GM12872 (cell line): ENCODE results near the gene CLEC2D.

ENCODE experiments used
- TF ChIP-seq, protein P1 (sequence below): IDR thresholded peaks from 3 replicates; pipeline ENCODE4 v1.5.1; 2011; ENCODE audit warnings: low read depth, mild to moderate bottlenecking, low read length, moderate library complexity; ENCODE audit not compliant: insufficient read depth

The CLEC2D gene

DNA sequence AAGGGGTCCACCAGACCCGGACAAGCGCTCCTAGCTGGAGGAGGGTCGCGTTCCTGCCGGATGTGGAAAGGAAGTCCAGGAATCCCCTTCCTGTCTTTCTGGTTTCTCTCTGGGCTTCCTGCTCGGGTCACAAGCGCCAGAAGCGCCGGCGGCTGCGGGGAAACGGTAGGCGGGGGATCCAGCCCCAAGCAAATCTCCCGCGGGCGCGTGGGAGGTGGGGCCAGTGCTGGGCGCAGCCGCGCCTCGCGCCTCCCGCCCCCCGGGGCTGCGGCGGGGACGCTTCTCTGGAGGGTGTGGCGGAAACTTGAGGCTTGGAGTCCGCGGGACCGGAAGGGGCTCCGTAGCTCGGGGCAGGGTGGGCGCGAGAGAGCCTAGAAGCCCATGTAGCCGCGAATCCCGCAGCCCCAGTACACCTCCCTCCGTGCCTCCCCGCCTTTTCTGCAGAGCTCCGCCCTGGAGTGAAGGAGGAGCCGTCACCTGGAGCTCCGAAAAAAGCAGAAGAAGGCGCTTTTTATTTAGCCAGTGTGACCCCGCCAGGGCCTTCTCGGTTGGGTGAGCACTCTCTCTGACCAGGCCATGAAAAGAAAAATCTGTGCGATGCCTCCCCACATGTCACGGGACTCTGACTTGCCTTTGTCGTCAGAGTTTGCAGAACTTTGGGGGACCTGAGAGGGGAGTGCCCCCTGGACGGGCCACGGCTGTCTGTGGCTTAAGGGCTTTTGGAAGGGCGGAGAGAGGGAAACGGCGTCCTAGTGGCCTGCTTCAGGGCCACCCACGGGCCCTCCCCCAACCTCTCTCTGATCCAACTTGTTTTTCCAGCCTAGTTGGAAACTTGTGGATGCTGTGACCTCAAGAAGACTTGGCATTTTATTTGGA is 21.4 kb upstream of the CLEC2D start:
- TF ChIP-seq, protein P1, sequence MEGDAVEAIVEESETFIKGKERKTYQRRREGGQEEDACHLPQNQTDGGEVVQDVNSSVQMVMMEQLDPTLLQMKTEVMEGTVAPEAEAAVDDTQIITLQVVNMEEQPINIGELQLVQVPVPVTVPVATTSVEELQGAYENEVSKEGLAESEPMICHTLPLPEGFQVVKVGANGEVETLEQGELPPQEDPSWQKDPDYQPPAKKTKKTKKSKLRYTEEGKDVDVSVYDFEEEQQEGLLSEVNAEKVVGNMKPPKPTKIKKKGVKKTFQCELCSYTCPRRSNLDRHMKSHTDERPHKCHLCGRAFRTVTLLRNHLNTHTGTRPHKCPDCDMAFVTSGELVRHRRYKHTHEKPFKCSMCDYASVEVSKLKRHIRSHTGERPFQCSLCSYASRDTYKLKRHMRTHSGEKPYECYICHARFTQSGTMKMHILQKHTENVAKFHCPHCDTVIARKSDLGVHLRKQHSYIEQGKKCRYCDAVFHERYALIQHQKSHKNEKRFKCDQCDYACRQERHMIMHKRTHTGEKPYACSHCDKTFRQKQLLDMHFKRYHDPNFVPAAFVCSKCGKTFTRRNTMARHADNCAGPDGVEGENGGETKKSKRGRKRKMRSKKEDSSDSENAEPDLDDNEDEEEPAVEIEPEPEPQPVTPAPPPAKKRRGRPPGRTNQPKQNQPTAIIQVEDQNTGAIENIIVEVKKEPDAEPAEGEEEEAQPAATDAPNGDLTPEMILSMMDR: no peak

DNA sequence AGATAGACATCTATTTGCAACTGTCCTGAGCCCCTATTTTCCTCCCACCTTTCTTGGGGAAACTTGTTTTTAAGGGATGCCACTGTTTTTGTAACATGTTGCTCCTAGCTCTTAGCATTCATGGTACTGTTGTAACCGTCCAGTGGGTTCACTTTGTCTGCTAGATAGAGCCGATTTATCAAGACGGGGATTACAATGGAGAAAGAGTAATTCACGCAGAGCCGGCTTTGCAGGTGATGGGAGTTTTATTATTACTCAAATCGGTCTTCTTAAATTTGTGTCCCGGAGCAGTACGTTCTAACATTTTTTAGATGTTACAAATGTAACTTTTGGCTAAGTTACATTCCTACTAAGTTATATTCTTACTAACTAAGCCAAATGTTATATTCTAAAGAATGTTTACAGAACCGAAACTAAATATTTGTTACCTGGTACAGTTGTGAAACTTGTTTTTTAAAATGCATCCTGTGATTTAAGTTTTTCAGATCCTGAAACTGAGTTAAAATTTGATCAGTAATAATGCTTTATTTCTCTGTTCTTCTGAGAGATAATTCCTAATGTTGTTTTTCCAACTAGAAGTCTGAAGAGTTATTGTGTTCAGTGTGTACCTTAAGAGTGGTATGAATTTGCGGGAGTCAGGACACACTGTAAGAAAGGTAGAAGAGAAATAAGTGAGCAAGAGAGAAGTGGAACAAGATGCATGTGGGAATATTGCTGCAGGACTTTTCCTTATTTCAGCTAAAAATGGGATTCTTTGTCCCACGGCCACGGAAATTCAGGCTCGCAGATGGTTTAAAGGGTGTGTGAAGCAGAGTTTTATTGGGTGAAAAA is 20.6 kb upstream of the CLEC2D start:
- TF ChIP-seq, protein P1: no peak

DNA sequence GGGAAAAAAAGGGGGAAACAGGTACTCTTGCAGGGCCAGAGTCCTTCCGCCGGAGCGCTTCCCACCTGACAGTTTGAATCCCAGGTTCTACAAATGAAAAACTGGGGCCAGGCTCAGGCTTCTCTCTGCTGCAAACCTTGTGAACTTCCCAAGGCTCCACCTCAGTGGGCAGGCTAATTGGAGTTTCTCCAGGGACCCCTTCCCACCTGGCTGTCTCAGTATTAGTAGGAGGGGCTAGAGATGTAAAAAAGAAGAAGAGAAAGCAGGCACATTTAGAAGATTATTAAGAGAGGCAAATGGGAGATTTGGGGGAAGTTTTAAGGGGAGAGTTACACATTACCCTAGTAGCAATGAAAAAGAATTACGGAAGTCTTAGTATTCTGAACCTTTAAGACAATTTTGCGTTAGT is 20.0 kb upstream of the CLEC2D start:
- TF ChIP-seq, protein P1: no peak

DNA sequence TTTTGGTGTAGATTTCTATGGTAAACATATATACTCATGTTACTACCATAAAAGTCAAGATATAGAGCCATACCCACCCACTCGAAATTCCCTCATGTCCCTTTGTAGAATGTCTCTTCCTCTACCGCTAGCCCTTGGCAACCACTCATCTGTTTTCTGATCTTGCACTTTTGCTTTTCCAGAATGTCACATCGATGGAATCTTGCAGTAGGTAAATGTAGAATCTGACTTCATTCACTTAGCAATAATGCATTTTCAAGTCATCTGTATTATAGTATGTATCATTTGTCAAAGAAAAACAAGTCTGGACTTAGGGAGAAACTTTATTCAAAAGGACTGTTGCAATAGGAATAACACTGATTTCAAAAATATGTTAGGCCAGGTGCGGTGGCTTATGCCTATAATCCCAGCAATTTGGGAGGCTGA is 19.3 kb upstream of the CLEC2D start:
- TF ChIP-seq, protein P1: no peak

DNA sequence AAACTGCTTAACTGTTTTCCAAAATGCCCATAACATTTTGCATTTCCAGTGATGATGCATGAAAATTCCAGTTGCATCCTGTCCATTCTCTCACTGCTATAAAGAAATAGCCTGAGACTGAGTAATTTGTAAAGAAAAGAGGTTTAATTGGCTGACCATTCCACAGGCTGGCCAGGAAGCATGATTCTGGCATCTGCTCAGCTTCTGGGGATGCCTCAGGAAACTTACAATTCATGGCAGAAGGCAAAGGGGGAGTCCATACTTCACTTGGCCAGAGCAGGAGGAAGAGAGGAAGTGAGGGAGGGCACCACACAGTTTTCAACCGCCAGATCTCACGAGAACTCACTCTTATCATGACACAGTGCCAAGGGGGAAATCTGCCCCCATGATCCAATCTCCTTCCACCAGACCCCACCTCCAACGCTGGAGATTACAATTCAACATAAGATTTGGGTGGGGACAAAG is 18.2 kb upstream of the CLEC2D start:
- TF ChIP-seq, protein P1: no peak

DNA sequence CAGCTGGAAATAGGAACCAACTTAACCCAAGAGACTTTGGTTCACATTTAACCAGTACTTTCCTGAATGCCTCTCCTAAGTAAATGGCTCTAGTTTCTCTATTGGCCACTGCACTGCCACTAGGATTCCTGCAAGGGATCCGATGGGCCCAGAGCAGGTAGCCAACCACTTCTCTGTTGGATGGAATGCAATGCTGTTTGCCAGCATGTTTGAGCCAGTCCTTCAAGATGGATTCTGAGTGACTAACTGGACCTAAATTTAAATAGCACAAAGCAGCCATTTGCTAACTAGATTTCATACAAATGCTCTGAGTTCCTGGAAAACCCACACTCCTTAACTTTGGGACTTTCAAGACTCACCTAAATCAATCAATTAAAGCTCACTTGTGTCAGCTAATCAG is 9.5 kb upstream of the CLEC2D start:
- TF ChIP-seq, protein P1: no peak

DNA sequence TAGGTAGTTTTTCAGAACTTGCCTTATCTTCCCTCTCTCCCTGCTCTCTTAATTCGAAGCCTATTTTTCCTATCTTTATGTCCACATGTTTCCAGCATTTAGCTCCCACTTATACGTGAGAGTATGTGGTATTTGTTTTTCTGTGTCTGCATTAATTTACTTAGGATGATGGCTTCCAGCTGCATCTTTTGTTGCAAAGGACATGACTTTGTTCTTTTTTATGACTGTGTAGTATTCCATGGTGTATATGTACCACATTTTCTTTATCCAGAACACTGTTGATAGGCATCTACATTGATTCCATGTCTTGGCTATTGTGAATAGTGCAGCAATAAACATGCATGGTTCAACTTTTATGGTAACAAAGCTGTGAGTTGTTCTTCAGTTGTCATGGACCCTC is 7.8 kb upstream of the CLEC2D start:
- TF ChIP-seq, protein P1: no peak
